Measurements from ENCODE around the gene FERD3L.

The FERD3L gene

DNA sequence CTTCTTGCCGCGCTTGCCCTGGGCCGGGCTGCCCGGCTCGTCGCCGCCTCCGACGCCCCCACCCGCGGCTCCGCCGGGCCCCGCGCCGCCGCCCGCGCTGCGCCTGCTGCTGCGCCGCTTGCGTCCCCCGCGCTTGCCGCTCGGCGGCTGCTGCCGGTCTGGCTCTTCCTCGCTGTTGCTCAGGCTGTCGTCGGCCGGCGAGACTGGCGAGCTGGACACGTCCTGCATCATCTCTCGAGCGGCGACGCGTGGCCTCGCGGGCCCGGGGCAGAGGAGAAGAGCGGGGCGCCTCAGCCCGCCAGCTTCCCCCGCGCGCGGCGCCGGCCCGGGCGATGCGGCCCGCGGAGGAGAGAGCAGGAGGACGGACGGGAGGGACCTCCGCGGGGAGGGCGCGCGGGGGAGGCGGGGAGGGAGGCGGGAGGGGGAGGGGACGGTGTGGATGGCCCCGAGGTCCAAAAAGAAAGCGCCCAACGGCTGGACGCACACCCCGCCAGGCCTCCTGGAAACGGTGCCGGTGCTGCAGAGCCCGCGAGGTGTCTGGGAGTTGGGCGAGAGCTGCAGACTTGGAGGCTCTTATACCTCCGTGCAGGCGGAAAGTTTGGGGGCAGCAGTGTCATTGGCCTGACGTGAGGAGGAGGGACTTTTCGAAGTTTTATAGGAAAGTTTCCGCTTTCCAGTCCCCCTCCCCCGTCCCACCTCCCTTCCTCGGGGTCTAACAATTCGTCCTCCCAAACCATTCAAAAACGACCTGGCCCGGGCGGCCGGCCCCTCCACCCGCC, 27.9 kb downstream of the FERD3L start, which contains the start of gene TWIST1:
TSS of gene TWIST1 (minus strand) at position 546 of the 779 bp plus-strand sequence. CDS start at position 231, 315 bp downstream.
- H3K4me3 ChIP-seq (ENCODE audit: low read depth, low read length), result peak within 1 kb of the TSS; percentile 61

DNA sequence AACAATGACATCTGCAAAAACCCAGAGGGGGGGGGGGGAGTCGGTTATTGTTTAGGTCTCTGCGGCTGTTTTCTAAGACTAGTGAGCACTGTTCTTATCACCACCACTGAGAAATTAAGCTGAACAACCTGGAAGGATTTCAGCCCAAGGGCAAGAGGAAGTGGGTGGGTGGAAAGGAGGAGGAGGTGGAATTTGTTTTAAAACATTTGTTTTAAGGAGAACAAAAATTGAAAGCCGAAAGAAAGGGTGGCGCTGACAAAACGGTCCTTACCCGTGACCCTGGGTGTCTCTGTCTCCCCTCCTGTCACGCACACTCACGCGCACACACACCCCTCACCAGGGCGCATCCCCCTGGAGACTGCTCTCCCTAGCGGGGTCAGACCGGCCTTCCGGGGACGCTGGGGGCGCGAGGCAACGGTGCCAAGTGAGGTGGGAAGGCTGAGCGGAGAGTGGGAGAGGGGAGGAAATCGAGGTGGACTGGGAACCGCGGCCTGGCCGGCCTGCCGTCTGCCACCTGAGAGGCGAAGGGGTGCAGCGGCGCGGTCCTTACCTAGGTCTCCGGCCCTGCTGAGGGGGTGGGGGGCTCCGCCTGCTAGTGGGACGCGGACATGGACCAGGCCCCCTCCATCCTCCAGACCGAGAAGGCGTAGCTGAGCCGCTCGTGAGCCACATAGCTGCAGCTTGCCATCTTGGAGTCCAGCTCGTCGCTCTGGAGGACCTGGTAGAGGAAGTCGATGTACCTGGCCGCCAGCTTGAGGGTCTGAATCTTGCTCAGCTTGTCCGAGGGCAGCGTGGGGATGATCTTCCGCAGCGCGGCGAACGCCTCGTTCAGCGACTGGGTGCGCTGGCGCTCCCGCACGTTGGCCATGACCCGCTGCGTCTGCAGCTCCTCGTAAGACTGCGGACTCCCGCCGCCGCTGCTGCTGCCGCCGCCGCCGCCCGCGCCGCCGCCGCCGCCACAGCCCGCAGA, 28.8 kb downstream of the FERD3L start:
- peak overlapping the region; percentile 61 for H3K4me3 ChIP-seq (ENCODE audit: low read depth, low read length)

DNA sequence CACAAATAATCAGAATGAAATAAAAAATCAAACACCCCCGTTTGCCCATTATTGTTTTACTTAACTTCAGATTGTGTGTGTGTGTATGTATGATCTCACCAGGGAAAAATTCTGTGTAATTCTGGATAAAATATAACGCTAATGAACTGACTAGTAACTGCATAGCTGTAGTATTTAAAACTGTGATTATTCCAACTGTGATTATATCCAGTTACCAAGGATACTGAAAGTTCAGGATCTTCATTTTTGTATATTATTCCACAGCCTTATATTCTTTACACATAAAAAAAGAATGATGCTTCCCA, 30.7 kb downstream of the FERD3L start:
- no peak overlapping the region for H3K4me3 ChIP-seq (ENCODE audit: low read depth, low read length)

DNA sequence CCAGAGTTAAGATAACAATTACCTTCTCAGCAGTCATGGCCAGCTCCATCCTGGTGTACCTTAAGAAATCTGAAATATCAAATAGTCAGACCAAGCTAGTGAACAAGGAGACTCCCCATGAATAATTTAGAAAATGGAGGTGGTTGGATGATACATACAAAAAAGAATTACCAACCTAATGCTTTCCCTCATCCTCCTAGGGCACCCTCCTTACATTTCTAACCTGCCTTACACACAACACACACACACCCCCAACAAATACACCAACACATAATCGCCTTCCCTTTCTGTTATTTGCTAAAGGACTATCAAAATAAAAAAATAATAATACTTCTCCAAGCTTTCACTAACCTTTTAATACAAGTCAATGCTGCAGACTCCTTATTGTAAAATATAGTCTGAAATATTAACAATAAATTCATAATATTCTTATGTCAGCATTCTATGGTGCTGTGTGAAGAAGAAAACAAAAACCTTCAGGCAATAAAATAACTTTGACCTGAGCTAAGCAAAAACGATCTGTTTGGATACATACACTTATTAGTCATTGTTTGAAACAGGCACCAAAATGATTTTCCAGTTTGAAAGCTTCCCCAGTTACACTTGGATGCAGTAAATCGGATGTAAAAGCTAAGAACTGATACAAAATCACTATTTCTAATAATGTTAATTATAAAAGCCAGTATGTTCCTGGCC, 31.2 kb downstream of the FERD3L start:
- no peak overlapping the region for H3K4me3 ChIP-seq (ENCODE audit: low read depth, low read length)

DNA sequence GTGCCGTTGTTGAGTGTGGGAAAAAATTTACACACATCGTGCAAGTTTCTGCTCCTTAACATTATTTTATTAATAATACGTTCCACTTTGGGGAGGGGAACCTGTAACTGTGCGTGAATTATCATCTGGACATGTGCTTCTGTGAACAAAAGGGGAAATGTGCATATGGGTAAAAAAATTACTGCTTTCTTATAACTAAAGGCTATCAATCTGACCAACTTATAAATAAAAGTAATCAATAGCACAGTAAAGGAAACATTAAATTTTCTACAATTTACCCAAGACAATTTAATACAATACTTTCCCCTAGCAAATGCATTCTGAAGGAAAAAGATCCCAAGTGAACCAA, 32.2 kb downstream of the FERD3L start:
- no peak overlapping the region for H3K4me3 ChIP-seq (ENCODE audit: low read depth, low read length)

DNA sequence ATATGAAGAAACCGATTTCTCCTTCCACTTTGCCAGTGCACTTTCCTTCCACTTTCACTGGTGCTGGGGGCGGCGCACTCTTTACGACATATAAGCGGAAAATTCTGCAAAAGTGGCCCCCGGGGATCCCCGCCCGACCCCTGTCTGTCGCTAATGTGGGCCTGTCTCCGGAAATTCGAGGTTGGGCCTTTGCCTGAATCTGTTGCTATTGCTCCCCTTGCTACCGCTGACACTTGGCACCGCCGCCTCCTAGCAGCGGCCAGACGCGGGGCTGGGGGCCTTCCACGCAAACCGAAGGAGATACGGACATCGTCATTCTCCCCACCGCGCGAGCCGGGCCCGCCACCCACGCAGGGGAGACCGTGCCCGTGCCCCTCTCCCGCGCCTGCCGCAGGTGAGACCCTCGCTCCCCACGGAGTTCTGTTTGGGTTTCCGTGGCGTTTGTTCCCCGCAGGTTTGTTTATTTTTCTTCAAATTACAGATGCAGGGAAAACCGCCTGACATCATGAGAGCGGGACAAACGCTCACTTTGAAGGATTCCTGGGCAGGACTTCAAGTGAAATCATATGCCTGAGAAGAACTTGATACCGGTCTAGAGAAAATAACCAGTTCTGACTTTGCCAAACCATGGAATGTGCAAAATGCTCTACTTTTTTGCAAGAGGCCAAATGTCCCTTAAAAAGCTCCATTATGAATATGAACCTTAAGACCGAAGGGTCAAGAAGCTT, 32.8 kb downstream of the FERD3L start:
- H3K4me3 ChIP-seq (ENCODE audit: low read depth, low read length), result no peak overlapping the region

DNA sequence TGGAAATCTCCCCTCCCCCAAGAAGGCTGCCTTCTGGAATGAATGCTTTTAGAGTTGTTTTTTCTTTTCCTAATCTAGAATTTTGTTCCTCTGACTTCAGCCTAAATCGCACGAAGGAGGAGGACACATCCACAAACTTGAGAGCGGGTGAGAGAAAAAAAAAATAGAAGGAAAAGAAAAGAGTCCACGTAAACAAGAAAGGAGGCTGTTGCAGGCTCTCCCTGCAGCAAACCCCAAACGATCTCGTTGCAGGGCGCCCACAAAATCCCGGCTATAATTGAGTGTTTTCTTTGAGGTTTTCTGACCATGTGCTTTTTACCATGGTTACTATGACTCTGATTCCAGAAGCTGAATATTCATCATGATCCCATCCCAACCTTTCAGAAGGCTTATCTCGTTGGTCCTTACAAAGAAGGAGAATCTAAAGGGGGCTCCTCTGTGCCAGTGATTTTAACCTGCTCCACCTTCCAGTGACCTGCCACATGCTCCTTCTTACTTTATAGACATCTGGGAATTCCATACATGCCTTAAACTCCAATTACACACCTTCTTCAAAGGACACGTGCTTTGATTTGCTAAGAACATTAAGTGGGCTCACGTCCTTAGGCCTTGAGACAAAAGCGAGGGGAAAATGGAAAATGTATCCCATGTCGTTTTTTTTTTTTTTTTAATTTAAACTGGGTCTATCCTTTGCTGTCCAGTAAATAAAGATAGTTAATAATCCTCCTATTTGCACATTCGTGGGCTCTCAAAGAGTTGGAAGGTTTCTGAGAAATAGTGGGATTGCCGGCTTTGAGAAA, 33.5 kb downstream of the FERD3L start:
- no peak overlapping the region for H3K4me3 ChIP-seq (ENCODE audit: low read depth, low read length)

DNA sequence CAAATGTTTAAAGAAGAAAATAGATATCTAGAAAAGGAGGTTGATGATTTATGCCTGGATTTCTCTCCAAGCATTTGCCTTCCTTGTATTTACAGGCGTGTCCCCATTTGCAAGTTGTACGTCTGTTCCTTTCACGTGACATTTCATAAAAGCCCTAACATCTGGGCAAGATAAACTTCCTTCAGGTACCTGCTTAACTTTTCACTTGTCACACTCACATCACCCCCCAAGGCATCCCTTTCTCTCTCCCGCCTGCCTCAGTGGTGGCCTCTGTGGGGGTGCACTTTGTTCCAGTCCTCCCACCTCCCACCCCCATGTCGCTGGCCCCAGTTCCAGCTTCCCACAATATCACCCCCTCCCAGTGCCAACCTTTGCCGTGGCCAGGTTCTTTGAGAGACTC, 34.4 kb downstream of the FERD3L start:
- H3K4me3 ChIP-seq (ENCODE audit: low read depth, low read length), result no peak overlapping the region

DNA sequence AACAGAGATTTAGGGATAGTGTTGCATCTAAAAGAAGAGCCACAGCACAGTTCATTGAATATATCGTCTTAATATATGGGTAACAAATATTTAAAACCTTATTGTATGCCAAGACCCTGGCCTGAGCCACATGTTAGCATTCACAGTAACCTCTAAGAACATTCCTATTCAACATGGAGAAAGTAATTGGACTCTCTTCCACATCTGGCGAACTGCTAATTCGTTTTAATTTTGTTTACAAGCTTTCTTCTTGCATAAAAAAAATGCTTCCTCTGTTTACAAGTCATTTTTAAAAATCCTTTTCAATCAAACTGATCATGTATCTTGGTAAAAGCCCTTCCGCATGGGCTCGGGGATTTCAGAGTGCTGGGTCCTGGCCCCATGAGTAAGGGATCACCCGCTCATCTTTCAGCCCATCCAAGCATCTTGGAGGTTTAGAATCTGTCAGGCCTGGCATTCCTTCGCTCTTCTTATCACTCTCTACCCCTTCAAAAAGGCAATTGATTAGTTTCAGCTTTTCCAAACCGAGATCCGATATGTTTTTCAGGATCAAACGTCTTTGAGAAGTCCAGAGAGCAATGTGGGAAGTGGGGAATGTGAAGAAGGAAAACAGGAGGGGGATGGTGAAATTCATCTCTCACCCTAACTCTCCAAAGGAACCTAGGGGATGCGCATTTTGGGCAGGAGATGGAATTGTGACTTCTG, 35.0 kb downstream of the FERD3L start:
- H3K4me3 ChIP-seq (ENCODE audit: low read depth, low read length), result no peak overlapping the region

DNA sequence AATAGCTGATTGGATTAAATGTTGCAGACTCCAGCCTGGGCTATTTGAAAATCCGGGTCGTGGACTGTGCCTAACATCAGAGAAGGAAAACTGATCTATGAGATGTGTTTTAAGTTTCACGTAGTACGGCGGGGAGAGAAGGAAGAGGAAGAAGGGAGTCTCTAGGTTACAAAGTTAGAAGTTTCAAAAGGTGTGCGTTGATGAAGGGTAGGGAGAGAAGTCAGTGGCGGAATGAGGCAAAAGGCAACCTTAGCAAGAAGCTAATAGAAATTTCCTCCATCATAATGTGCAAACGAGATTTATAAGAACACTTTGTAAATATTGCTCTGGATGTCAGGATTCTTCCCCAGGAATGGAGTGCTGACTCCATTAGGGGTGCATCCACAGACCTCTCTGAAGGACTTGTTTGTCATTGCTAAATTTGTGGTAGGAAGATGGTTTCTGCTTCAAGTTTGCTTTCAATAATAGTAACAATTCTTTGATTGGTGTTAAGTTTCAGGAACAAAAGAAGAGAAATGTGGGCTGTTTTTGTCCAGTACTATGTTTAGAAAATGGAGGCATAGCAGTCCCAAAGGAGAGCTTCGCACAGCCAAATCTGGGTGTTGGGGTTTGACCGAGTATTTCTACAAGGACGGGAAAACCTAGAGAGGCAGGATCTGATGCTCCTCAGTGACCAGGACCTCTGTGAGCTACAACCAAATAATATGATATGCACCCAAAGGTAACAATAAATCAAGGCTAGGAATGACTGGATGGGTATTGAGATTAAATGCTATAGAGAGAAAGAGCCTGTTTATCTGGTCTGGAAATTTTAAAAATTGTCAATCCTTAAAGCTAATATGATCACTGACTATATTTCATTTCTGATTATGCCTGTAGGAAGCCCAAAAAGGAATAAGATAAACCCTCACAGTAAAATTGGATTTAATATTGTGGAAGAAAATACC, 35.9 kb downstream of the FERD3L start:
- no peak overlapping the region for H3K4me3 ChIP-seq (ENCODE audit: low read depth, low read length)

DNA sequence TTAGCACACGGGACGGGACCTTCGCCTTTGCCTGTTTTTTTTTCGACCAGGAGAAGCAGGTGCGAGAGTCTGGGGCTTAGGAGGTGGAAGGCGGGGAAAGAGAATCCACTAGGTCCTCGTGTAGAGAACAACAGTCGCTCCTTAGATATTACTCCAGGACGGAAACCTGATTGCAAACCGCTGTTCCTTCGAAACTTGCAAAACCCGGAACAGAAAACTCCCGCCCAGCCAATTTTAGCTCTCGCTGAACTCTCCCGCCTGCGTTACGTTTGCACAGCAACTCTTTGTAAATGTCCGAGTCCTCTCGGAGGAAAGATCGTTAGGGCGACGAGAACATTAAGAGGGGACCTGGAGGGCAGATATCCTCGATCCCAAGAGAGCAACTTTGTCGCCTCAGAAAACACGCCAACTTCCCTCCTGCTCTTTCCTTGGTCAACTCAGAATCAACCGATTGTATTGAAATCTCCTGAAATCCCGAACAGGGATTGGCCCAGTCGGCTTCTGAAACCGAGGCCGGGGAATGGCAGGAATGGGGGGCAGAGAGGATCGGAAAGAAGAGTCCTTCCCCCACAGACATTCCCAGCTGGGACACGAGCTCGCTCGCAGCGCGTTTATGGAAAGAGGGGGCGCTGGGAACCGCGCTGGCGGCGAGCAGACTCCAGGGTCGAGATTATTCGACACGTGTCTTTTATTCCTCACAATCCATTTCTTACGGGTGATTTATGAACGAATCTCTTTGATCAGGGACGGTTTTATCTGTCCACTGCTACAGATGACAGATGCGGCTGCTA, 37.7 kb downstream of the FERD3L start:
- H3K4me3 ChIP-seq (ENCODE audit: low read depth, low read length), result peak overlapping the region; percentile 34

DNA sequence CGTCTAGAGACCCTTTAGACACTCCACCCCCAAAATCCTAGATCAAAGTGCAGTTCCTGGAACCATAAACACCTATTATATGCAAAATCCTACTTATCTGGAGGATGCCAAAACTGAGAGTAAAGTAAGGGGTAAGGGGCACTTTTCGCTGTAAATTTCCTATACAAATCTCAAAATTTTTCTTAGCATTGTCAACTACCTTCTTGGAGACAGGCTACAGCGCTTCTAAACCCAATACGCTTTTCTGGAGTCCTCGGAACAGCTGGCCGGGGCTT, 38.2 kb downstream of the FERD3L start:
- no peak overlapping the region for H3K4me3 ChIP-seq (ENCODE audit: low read depth, low read length)

DNA sequence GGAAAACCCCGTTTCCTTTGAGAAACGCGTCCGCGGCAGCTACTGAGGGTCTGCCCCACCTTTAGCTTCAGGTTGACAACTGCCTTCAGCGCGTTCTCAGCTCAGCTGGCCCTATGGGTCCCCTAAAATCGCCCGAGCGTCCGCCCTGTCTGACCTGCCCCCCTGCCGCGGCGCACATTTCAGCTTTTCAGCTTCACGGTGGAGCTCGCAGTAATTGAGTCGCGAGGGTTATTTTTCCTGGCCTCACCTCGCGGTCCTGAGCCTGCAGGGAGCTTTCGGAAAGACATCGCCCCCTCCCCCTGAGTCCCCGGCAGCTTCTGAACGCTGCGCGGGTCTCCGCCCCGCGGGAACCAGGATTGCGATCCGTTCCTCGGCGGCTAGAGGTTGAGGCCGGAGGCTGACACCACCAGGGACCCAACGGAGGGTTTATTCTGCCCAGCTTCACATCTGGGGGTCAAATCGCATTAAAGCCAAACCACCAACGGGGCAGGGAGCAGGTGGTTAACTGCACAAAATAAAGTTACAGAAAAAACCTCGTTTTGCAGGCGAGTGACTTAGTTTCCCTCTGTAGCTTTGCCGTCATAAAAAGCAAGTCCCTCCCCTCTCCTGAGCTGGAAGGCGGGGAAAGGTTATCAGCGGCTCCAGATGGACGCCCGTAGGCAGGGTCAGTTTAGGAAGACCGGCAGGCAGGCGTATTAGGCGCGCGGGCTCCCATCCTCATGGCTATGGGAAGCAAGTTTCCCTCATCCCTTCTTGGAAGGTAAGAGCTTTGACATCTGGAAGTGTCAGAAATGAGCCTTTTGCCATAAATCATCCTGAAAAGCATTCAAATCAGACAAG, 38.8 kb downstream of the FERD3L start:
- peak overlapping the region; percentile 28 for H3K4me3 ChIP-seq (ENCODE audit: low read depth, low read length)

DNA sequence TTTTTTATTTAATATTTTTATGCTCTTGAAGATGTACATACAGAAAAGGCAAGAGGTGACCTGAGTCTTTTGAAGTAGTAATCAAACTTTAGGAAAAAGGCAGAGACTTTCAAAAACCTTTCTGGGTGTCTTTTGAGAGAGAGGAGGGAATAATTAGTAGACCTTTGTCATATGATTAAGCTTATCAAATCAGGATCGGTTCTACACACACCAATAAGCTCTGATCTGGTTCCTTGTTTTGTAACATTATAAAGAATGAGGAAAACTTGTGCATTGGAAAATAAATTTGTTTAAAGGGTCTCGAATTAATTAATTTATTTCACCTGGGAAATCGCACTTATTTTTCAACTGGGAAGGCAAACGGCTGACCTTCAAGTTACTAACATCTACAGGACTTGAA, 39.7 kb downstream of the FERD3L start:
- H3K4me3 ChIP-seq (ENCODE audit: low read depth, low read length), result no peak overlapping the region

DNA sequence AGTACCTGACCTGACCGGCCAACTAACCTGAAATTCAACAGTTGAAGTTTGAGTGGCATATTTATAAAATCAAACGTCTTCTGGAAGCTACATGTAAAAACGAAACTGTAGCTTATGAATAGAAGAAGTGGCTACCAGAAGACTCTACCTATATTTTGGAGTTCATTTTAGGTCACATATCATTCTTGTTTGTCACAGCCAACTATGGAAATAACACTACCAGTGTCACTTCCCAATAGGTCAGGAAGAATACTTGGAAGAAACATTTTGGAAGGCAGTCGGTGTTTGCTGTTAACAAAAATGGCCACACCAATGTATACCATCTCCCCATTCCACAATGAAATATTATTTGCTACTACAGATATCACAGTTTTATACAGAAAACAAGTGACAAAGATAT, 40.4 kb downstream of the FERD3L start:
- no peak overlapping the region for H3K4me3 ChIP-seq (ENCODE audit: low read depth, low read length)

DNA sequence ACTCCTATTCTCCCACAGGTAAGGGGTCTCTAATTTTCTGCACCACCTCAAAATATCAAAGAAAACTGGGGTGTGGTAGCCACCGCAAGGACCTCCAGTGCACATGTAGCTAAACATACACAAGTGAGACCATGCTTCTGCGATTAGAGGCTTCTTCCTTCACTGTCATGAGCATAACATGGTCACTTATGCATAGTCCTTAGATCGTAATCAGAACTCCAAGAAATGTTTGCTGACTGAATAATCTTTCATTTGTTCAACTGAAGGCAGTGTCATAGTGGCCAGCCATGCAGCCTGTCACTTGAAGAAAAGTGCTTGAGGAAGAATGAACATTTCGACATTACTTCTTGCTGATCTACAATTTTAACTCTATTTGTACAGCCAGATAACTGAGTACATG, 42.3 kb downstream of the FERD3L start:
- no peak overlapping the region for H3K4me3 ChIP-seq (ENCODE audit: low read depth, low read length)

DNA sequence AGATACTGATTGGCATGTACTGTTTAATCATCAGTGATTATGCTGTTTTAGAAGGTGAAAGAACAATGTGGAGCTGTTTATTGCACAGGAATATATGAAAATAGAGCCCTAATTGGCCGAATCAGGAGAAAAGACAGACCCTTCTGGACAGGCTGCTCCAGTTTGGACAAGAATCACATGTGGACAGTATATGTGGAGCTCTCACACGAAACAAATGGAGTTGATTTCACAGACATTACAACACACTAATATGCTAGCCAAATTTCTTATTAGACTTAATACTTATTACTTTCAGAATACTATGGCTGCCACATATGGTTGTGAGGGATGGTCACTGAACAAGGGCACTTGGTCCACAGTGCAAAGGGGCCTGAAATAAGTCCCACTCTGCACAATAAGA, 43.3 kb downstream of the FERD3L start:
- no peak overlapping the region for H3K4me3 ChIP-seq (ENCODE audit: low read depth, low read length)

All from iPS-11a (cell line).